ENCODE measurements around the gene RBPMS2. TPM values are rescaled to one million over a fixed set of nuclear protein-coding genes. Genes with fewer than 3 reads are reported as not detected.
A peak's percentile ranks its signal among the peaks of the same experiment; 100 is the strongest.
"Not testable (repeated sequence)": the region's sequence is repeated elsewhere in the genome, so short reads cannot be mapped to it uniquely, and the experiment has no call there.

The RBPMS2 gene
- total RNA-seq, 4 donors from 2014 or later = 1.5 to 58.4 (median 6.4) TPM

DNA sequence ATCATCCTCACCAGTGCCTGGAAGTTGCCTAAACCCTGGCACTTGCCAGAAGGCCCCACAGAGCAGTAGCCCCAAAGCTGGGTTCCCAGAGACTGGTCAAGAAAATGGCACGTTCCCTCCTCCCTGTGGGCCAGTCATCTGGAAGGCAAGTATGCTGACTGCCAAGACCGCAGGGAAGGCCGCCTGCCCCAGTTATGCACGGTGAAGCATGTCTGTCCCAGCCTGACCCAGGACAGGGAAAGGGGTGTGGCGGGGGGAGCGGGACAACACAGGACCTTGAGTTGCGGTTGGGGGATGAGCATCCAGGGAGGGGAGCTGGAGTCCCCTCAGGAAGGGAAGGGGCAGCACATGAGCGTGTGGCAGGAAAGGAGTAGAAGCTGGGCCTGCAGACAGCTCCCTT lies 33.0 kb downstream of the RBPMS2 start:
- Histone ChIP-seq H3K4me3 (no peak overlapping the region), H3K27me3 (no peaks in the 10 kb centered on the region), H3K27ac (peak overlapping the region; percentile 19 to 27), H3K36me3 (no peaks in the 10 kb centered on the region), H3K4me1 (no peaks in the 10 kb centered on the region), H3K9me3 (no peaks in the 10 kb centered on the region)
- TF ChIP-seq, protein P1, sequence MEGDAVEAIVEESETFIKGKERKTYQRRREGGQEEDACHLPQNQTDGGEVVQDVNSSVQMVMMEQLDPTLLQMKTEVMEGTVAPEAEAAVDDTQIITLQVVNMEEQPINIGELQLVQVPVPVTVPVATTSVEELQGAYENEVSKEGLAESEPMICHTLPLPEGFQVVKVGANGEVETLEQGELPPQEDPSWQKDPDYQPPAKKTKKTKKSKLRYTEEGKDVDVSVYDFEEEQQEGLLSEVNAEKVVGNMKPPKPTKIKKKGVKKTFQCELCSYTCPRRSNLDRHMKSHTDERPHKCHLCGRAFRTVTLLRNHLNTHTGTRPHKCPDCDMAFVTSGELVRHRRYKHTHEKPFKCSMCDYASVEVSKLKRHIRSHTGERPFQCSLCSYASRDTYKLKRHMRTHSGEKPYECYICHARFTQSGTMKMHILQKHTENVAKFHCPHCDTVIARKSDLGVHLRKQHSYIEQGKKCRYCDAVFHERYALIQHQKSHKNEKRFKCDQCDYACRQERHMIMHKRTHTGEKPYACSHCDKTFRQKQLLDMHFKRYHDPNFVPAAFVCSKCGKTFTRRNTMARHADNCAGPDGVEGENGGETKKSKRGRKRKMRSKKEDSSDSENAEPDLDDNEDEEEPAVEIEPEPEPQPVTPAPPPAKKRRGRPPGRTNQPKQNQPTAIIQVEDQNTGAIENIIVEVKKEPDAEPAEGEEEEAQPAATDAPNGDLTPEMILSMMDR (IDR thresholded peaks at IDR 0.05) = no peak
- TF ChIP-seq POLR2A (IDR thresholded peaks at IDR 0.05) = no peak
- intact Hi-C loops (cut with DNase I; ENCODE audit: low total_unique reads) = loop anchor here (5.0 kb wide), 1 partner anchor 65 kb away; no protein-coding TSS in a partner anchor
- no peak for DNase-seq

DNA sequence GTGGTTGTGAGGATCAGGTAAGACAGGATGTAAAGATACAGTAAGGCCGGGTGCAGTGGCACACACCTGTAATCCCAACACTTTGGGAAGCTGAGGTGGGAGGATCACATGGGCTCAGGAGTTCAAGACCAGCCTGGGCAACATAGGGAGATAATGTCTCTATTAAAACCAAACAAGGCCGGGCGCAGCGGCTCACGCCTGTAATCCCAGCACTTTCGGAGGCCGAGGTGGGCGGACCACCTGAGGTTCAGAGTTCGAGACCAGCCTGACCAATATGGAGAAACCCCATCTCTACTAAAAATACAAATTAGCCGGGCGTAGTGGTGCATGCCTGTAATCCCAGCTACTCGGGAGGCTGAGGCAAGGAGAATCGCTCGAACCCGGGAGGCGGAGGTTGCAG lies 33.7 kb downstream of the RBPMS2 start:
- H3K9me3 ChIP-seq, H3K4me1 ChIP-seq, DNase-seq, H3K36me3 ChIP-seq, H3K27me3 ChIP-seq, H3K4me3 ChIP-seq: not testable (repeated sequence)
- intact Hi-C loops (cut with DNase I; ENCODE audit: low total_unique reads) = loop anchor here (5.0 kb wide), 1 partner anchor 66 kb away; no protein-coding TSS in a partner anchor
- H3K27ac ChIP-seq = peak overlapping the region; percentile 84 to 93

DNA sequence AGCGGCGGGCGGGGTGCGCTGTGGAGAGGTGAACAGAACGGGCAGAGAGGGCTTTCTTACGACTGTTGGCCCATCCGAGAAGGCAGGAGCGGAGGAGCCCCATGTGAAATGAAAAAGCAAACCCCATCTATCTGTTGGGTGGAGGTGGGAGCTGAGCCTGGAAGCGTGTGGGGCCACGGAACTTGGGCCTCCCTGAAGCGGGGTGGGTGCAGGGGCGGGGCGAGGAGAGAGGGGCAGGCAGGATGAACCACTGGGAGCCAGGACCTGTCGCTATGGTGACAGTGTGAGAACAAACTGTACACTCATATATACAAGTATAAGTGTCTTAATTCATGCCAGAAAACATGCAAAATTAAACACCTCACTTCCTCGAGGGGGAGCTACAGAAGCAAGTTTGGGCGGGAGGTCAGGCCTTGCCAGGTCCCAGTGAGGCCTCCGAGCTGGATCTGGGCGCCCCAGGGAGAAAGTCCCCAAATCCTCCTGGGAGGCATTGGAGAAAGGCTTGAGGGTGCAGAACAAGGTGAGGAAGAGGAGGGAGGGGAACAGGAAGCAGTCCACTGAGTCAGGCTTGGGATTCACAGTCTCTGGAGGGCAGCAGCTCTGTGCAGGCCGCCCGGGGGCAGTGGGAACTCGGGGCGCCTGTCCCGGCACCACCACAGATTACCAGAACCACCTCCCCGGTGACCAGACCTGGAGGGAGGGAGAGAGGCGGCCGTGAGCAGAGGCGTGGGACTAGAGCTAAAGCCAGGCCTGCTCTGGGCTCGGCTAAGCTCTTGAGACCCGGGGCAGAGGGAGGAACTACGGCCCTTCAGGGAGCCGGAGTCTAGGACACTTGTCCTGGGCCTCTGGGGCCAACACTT lies 34.8 kb downstream of the RBPMS2 start:
- DNase-seq = peak; percentile 84 to 92
- H3K4me3 ChIP-seq = peak overlapping the region; percentile 1 to 24

DNA sequence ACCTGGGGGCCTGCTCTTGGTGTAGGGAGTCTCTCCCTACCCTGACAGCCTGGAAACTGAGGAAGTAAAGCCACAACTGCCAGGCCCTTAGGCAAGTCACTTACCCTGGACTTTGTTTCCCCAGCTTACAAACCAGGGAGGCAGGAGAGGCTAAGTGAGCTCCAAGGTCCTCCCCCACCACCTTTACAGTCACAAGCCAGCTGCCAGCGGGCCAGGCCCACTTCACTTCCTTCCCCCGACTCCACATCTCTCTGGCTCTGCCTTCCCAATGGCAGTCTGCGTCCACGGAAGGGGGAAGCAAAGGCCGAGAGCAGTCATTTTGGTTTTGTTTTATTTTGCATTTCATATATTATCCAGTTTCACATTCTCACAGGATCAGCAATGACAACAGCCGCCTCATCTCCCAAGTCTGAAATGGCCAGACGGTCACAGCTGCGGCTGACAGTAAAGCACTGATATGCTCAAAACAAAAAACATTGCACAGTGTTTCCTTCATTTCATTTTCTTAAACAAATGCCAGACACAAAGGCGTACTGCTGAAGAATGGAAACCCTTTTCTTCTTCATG lies 35.7 kb downstream of the RBPMS2 start:
- Histone ChIP-seq H3K4me1 (no peaks in the 10 kb centered on the region), H3K27me3 (no peaks in the 10 kb centered on the region), H3K27ac (peak overlapping the region; percentile 84 to 93), H3K4me3 (peak overlapping the region; percentile 1 to 24), H3K9me3 (no peaks in the 10 kb centered on the region), H3K36me3 (no peaks in the 10 kb centered on the region)
- DNase-seq = no peak
- TF ChIP-seq POLR2A (IDR thresholded peaks at IDR 0.05) = no peak
- TF ChIP-seq, protein P1 (IDR thresholded peaks at IDR 0.05) = no peak
- intact Hi-C loops (cut with DNase I; ENCODE audit: low total_unique reads) = loop anchor here (5.0 to 10.0 kb wide), 2 partner anchors 68 to 165 kb away; no protein-coding TSS in a partner anchor

More for the DNA sequence above, 34.8 kb downstream of the RBPMS2 start:
- Histone ChIP-seq H3K9me3 (no peaks in the 10 kb centered on the region), H3K4me1 (no peaks in the 10 kb centered on the region), H3K27ac (peak overlapping the region; percentile 84 to 93), H3K27me3 (no peaks in the 10 kb centered on the region), H3K36me3 (no peaks in the 10 kb centered on the region)
- intact Hi-C loops (cut with DNase I; ENCODE audit: low total_unique reads) = loop anchor here (5.0 kb wide), 1 partner anchor 67 kb away; no protein-coding TSS in a partner anchor
- TF ChIP-seq, protein P1 (IDR thresholded peaks at IDR 0.05) = peak; percentile 44 to 56 (median 48)
- no peak for TF ChIP-seq POLR2A (IDR thresholded peaks at IDR 0.05)

DNA sequence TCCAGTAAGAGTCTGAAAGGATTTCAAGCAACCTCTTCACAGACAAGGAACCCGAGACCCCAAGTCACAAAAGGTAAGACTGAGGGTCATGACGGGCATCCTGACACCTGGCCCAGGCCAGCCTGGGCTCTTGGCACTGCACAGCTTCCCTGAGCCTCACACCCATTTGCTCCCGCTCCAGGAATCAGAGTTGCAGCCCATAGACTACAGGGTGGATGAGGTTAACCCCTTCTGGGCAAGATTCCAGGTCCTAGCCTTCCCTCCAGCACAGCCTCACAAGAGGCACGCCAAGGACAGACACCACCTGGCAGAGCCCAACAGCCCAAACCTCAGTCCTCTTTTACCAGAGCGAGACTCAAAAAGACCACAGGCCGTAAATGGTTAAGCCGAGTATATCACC lies 36.2 kb downstream of the RBPMS2 start:
- no peaks in the 10 kb centered on the region for H3K9me3 ChIP-seq
- intact Hi-C loops (cut with DNase I; ENCODE audit: low total_unique reads) = loop anchor here (10.0 kb wide), 1 partner anchor 166 kb away; no protein-coding TSS in a partner anchor
- H3K4me3 ChIP-seq = no peak overlapping the region
- peak overlapping the region; percentile 84 to 93 for H3K27ac ChIP-seq
- H3K36me3 ChIP-seq = no peaks in the 10 kb centered on the region
- DNase-seq = no peak
- H3K27me3 ChIP-seq = no peaks in the 10 kb centered on the region
- TF ChIP-seq, protein P1 (IDR thresholded peaks at IDR 0.05) = no peak
- no peak for TF ChIP-seq POLR2A (IDR thresholded peaks at IDR 0.05)
- H3K4me1 ChIP-seq = no peaks in the 10 kb centered on the region

Measured in uterus (tissue), 4 donors.